Left renal cortex interstitium (tissue), 4 donors: ENCODE data around the gene CHRNB2. TPM values are rescaled to one million over a fixed set of nuclear protein-coding genes. Genes with fewer than 3 reads are reported as not detected.
"Not testable (repeated sequence)": the region's sequence is repeated elsewhere in the genome, so short reads cannot be mapped to it uniquely, and the experiment has no call there.

Experiments
- DNase-seq, 4 donors: peaks; one replicate each; pipeline ENCODE4 v3.0.0-alpha.2; 2013; ENCODE audit warnings: low read depth in 4 of 4, low spot score in 2 of 4, missing footprints in 1 of 4
- polyA plus RNA-seq, 4 donors: library from polyadenylated mRNA; unstranded; fragments of 120-200 nt; gene quantifications; one replicate each; pipeline ENCODE4 v1.2.1, GENCODE V29; 2013; ENCODE audit not compliant: insufficient read length in 4 of 4

CHRNB2 gene
- under 1 TPM; 0.37 to 0.67 (median 0.41) TPM for polyA plus RNA-seq

GRCh38 chr1:154567386-154568156 is at the start of gene CHRNB2:
CHRNB2 (plus strand) TSS chr1:154567778; CDS start chr1:154568045, 267 bp downstream.
- DNase-seq, result peak in 3 of 4 donors; percentile 41 to 58 (median 46)

- no peak for DNase-seq
Measured at GRCh38 chr1:154519591-154519991, 48.0 kb upstream of the CHRNB2 start.

GRCh38 chr1:154520333-154520732 is 47.2 kb upstream of the CHRNB2 start:
- DNase-seq, result no peak

GRCh38 chr1:154521695-154522094 is 45.9 kb upstream of the CHRNB2 start:
- DNase-seq, result no peak

- DNase-seq, result no peak
Measured at GRCh38 chr1:154524881-154525280, 42.7 kb upstream of the CHRNB2 start.

- no peak for DNase-seq
Measured at GRCh38 chr1:154527192-154527591, 40.4 kb upstream of the CHRNB2 start.

GRCh38 chr1:154529308-154529707 is 38.3 kb upstream of the CHRNB2 start:
- DNase-seq, result no peak

- not testable (repeated sequence) for DNase-seq
Measured at GRCh38 chr1:154531950-154532349, 35.6 kb upstream of the CHRNB2 start.

GRCh38 chr1:154533952-154534844 is 33.4 kb upstream of the CHRNB2 start:
- no peak for DNase-seq

GRCh38 chr1:154536570-154536969 is 31.0 kb upstream of the CHRNB2 start:
- no peak for DNase-seq

- DNase-seq, result no peak
Measured at GRCh38 chr1:154539486-154540483, 27.8 kb upstream of the CHRNB2 start.

- DNase-seq, result no peak
Measured at GRCh38 chr1:154541231-154541630, 26.3 kb upstream of the CHRNB2 start.

- no peak for DNase-seq
Measured at GRCh38 chr1:154546264-154547063, 21.1 kb upstream of the CHRNB2 start.

- no peak for DNase-seq
Measured at GRCh38 chr1:154547105-154547732, 20.4 kb upstream of the CHRNB2 start.

- DNase-seq, result no peak
Measured at GRCh38 chr1:154548028-154548427, 19.6 kb upstream of the CHRNB2 start.

GRCh38 chr1:154549202-154549770 is 18.3 kb upstream of the CHRNB2 start:
- no peak for DNase-seq

GRCh38 chr1:154550070-154550469 is 17.5 kb upstream of the CHRNB2 start:
- DNase-seq, result no peak

- no peak for DNase-seq
Measured at GRCh38 chr1:154550657-154551056, 16.9 kb upstream of the CHRNB2 start.

GRCh38 chr1:154551474-154551873 is 16.1 kb upstream of the CHRNB2 start:
- no peak for DNase-seq
